A549 treated with DMSO at 1 μM for 4 hours (cell line): ENCODE measurements around the gene GXYLT1. TPM values are rescaled to one million over a fixed set of nuclear protein-coding genes. Genes with fewer than 3 reads are reported as not detected.

Experiments used
- total RNA-seq: library from RNA; stranded (reverse); fragments of 200-300 nt; extraction: Qiagen RNA extraction; gene quantifications from 5 replicates; pipeline ENCODE4 v1.2.3, GENCODE V29; 2022; ENCODE audit warnings: low read depth

GXYLT1 gene, protein sequence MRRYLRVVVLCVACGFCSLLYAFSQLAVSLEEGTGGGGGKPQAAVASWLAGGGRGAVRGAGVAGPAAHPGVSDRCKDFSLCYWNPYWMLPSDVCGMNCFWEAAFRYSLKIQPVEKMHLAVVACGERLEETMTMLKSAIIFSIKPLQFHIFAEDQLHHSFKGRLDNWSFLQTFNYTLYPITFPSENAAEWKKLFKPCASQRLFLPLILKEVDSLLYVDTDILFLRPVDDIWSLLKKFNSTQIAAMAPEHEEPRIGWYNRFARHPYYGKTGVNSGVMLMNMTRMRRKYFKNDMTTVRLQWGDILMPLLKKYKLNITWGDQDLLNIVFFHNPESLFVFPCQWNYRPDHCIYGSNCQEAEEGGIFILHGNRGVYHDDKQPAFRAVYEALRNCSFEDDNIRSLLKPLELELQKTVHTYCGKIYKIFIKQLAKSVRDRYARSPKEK
- 10.3 to 17.2 TPM (median 15.8 TPM) in 5 replicates for total RNA-seq

DNA sequence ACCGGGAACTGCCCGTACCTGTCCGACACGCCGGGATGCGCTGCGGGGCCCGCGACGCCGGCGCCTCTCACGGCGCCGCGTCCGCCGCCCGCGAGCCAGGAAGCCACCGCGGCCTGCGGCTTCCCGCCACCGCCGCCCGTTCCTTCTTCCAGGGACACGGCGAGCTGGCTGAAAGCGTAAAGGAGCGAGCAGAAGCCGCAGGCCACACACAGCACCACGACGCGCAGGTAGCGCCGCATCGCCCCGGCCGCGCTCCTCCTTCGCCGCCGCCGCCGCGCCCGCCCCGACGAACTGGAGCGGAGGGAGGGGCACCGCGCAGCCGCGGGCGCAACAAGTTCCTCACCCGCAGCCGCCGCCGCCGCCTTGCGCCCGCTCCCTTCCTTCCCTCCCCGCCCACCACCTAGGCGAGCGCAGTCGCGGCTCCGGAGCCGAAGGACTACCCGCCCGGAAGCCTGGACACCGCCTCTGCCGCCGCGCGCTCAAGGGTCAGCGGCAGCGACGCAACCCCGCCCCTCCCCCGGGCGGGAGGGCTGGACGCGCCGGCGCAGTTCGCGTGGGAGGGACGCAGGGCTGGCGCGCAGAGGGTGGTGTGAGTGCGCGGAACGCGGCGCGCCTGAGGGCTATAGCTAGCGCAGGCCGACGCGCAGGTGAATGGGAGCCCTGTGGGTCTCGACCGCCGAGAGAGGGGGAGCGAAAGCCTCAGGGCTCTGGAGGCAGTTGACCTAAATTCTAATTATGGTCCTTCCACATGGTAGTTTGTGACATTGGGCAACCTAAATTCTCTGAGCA, at the start of gene GXYLT1:
GXYLT1 (minus strand) TSS at position 467 of the 789 bp plus-strand sequence; CDS start at position 239, 228 bp downstream.

Other genes with a start within 250 kb of the GXYLT1 start
- 19.8 to 28.2 TPM (median 21.5 TPM) in 5 replicates for gene YAF2, start 93.4 kb upstream of the GXYLT1 start, total RNA-seq
- gene ZCRB1, start 181.2 kb upstream of the GXYLT1 start, total RNA-seq, result 53.7 to 72.6 TPM (median 62.3 TPM) in 5 replicates
- 49.8 to 65.6 TPM (median 57.7 TPM) in 5 replicates for gene PPHLN1, start 181.3 kb upstream of the GXYLT1 start, total RNA-seq